Measurements from ENCODE around the gene FN3KRP.

FN3KRP gene

GRCh38 chr17:82691714-82692113, 24.8 kb upstream of the FN3KRP start:
- Mint-ChIP-seq H3K36me3 (ENCODE audit: low read depth) (peaks cover 26% of the 10 kb centered on the region), H3K27me3 (ENCODE audit: low read depth) (no peaks in the 10 kb centered on the region), H3K27ac (no peak overlapping the region), H3K4me3 (no peak overlapping the region), H3K4me1 (peaks cover 14% of the 10 kb centered on the region), H3K9me3 (peaks cover 17% of the 10 kb centered on the region)
- no peak for TF ChIP-seq CTCF (IDR thresholded peaks at IDR 0.05; ENCODE audit: unreplicated experiment in 3 of 3)

GRCh38 chr17:82692268-82692667, 24.2 kb upstream of the FN3KRP start:
- H3K27me3 Mint-ChIP-seq (ENCODE audit: low read depth), result peaks cover 3% of the 10 kb centered on the region
- H3K9me3 Mint-ChIP-seq, result peaks cover 17% of the 10 kb centered on the region
- peaks cover 8% of the 10 kb centered on the region for H3K4me1 Mint-ChIP-seq
- no peak overlapping the region for H3K4me3 Mint-ChIP-seq
- peak overlapping the region in 1 of 3 experiments; percentile 42 for H3K27ac Mint-ChIP-seq
- TF ChIP-seq CTCF (IDR thresholded peaks at IDR 0.05; ENCODE audit: unreplicated experiment in 3 of 3), result no peak
- H3K36me3 Mint-ChIP-seq (ENCODE audit: low read depth), result peaks cover 27% of the 10 kb centered on the region

- no peak for TF ChIP-seq CTCF (IDR thresholded peaks at IDR 0.05; ENCODE audit: unreplicated experiment in 3 of 3)
- Mint-ChIP-seq H3K36me3 (ENCODE audit: low read depth) (peaks cover 27% of the 10 kb centered on the region), H3K27me3 (ENCODE audit: low read depth) (peaks cover 4% of the 10 kb centered on the region)
Measured at GRCh38 chr17:82693168-82693867, 23.2 kb upstream of the FN3KRP start.

GRCh38 chr17:82694647-82695046, 21.9 kb upstream of the FN3KRP start:
- Mint-ChIP-seq H3K4me3 (peak overlapping the region; percentile 25 to 74 (median 68)), H3K36me3 (ENCODE audit: low read depth) (peaks cover 27% of the 10 kb centered on the region), H3K27ac (no peak overlapping the region), H3K27me3 (ENCODE audit: low read depth) (peaks cover 4% of the 10 kb centered on the region), H3K9me3 (peaks cover 17% of the 10 kb centered on the region), H3K4me1 (peaks cover 11% of the 10 kb centered on the region)
- no peak for TF ChIP-seq CTCF (IDR thresholded peaks at IDR 0.05; ENCODE audit: unreplicated experiment in 3 of 3)

More at GRCh38 chr17:82693168-82693867, 23.2 kb upstream of the FN3KRP start:
- H3K4me3 Mint-ChIP-seq, result peak overlapping the region; percentile 22 to 72 (median 61)
- peaks cover 17% of the 10 kb centered on the region for H3K9me3 Mint-ChIP-seq
- H3K4me1 Mint-ChIP-seq, result peaks cover 6% of the 10 kb centered on the region
- no peak overlapping the region for H3K27ac Mint-ChIP-seq

GRCh38 chr17:82696259-82696658, 20.2 kb upstream of the FN3KRP start:
- H3K4me3 Mint-ChIP-seq, result peak overlapping the region; percentile 37 to 74 (median 71)
- H3K27ac Mint-ChIP-seq, result no peak overlapping the region
- H3K27me3 Mint-ChIP-seq (ENCODE audit: low read depth), result peaks cover 4% of the 10 kb centered on the region
- H3K9me3 Mint-ChIP-seq, result peaks cover 17% of the 10 kb centered on the region
- TF ChIP-seq CTCF (IDR thresholded peaks at IDR 0.05; ENCODE audit: unreplicated experiment in 3 of 3), result no peak
- peaks cover 13% of the 10 kb centered on the region for H3K4me1 Mint-ChIP-seq
- H3K36me3 Mint-ChIP-seq (ENCODE audit: low read depth), result peaks cover 23% of the 10 kb centered on the region
